ENCODE results near the gene SCCPDH.

DNA sequence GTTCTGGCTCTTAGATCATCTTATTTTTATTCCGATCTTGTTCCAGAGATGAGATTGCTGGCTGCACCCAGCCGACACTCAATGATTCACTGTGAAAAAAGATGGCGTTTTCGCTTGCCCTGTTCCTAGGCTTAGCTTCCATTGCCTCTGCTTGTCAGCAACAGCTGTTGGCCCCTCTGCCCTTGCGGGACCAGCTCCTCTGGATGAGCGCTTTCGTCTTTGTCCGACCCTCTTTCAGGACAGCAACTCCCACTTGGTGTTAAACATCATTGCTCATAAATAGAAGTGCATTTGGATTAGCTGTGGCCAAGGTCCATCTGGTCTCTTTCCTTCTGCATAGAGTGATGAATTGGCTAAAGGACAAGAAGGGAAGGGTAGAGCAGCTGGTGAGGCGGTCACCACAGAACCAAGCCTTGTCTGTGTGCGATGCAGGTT, 43.5 kb upstream of the SCCPDH start:
- TF ChIP-seq, protein P1, sequence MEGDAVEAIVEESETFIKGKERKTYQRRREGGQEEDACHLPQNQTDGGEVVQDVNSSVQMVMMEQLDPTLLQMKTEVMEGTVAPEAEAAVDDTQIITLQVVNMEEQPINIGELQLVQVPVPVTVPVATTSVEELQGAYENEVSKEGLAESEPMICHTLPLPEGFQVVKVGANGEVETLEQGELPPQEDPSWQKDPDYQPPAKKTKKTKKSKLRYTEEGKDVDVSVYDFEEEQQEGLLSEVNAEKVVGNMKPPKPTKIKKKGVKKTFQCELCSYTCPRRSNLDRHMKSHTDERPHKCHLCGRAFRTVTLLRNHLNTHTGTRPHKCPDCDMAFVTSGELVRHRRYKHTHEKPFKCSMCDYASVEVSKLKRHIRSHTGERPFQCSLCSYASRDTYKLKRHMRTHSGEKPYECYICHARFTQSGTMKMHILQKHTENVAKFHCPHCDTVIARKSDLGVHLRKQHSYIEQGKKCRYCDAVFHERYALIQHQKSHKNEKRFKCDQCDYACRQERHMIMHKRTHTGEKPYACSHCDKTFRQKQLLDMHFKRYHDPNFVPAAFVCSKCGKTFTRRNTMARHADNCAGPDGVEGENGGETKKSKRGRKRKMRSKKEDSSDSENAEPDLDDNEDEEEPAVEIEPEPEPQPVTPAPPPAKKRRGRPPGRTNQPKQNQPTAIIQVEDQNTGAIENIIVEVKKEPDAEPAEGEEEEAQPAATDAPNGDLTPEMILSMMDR (IDR thresholded peaks at IDR 0.05): no peak
- TF ChIP-seq POLR2A (IDR thresholded peaks at IDR 0.05): no peak
